ENCODE measurements around the gene SERTAD4.

The SERTAD4 gene

GRCh38 chr1:210291786-210292230 lies 59.2 kb downstream of the SERTAD4 start:
- no peaks in the 10 kb centered on the region for H3K9me2 ChIP-seq (replicated peaks; ENCODE audit: insufficient read depth, low read length)
- no peak for TF ChIP-seq CTCF (IDR thresholded peaks at IDR 0.05; ENCODE audit: low read length)
- no peak for TF ChIP-seq EZH2 (optimal IDR thresholded peaks at IDR 0.05; ENCODE audit: low read depth, low read length)
- no peak for TF ChIP-seq EZH2phosphoT487 (IDR thresholded peaks at IDR 0.05; ENCODE audit: low read length)
- H3K9ac ChIP-seq (ENCODE audit: low read length): peak overlapping the region; percentile 54; the same call in 1 of the 2 replicates
- H3F3A ChIP-seq (ENCODE audit: insufficient read depth, low read length): no peaks in the 10 kb centered on the region
- no peaks in the 10 kb centered on the region for H3K36me3 ChIP-seq (replicated peaks; ENCODE audit: insufficient read depth, low read length)
- DNase-seq: no peak
- H3K79me2 ChIP-seq (ENCODE audit: low read length): no peaks in the 10 kb centered on the region
- H2AFZ ChIP-seq (ENCODE audit: low read length): peak overlapping the region; percentile 93; the same call in 1 of the 2 replicates
- H3K27me3 ChIP-seq (replicated peaks; ENCODE audit: insufficient read depth, low read length): no peaks in the 10 kb centered on the region
- H3K4me3 ChIP-seq (ENCODE audit: low read length): peak overlapping the region; percentile 60
- no peaks in the 10 kb centered on the region for H3K4me1 ChIP-seq (ENCODE audit: low read length)
- no peak overlapping the region for H3K27ac ChIP-seq (ENCODE audit: low read length)
- no peaks in the 10 kb centered on the region for H4K20me1 ChIP-seq (ENCODE audit: insufficient read depth, low read length)
- peak overlapping the region; percentile 93; the same call in 1 of the 2 replicates for H3K4me2 ChIP-seq (ENCODE audit: low read depth, low read length)
- H3K9me3 ChIP-seq (replicated peaks; ENCODE audit: insufficient read depth, low read length): no peaks in the 10 kb centered on the region

- Histone ChIP-seq H3K4me1 (ENCODE audit: low read length) (no peaks in the 10 kb centered on the region), H3F3A (ENCODE audit: insufficient read depth, low read length) (no peaks in the 10 kb centered on the region), H4K20me1 (ENCODE audit: insufficient read depth, low read length) (no peaks in the 10 kb centered on the region), H3K4me3 (ENCODE audit: low read length) (peak overlapping the region; percentile 60), H3K27me3 (replicated peaks; ENCODE audit: insufficient read depth, low read length) (no peaks in the 10 kb centered on the region), H2AFZ (ENCODE audit: low read length) (peak overlapping the region; percentile 93), H3K4me2 (ENCODE audit: low read depth, low read length) (peak overlapping the region; percentile 93), H3K79me2 (ENCODE audit: low read length) (no peaks in the 10 kb centered on the region), H3K27ac (ENCODE audit: low read length) (no peak overlapping the region), H3K9me2 (replicated peaks; ENCODE audit: insufficient read depth, low read length) (no peaks in the 10 kb centered on the region), H3K9me3 (replicated peaks; ENCODE audit: insufficient read depth, low read length) (no peaks in the 10 kb centered on the region), H3K9ac (ENCODE audit: low read length) (peak overlapping the region; percentile 54; the same call in 1 of the 2 replicates), H3K36me3 (replicated peaks; ENCODE audit: insufficient read depth, low read length) (no peaks in the 10 kb centered on the region)
- peak; percentile 74 for DNase-seq
- peak; percentile 70 for TF ChIP-seq CTCF (IDR thresholded peaks at IDR 0.05; ENCODE audit: low read length)
- TF ChIP-seq EZH2 (optimal IDR thresholded peaks at IDR 0.05; ENCODE audit: low read depth, low read length): no peak
These were observed 59.8 kb downstream of the SERTAD4 start for GRCh38 chr1:210292231-210292871.

GRCh38 chr1:210293171-210293607 lies 60.6 kb downstream of the SERTAD4 start:
- TF ChIP-seq EZH2phosphoT487 (IDR thresholded peaks at IDR 0.05; ENCODE audit: low read length) (no peak), CTCF (IDR thresholded peaks at IDR 0.05; ENCODE audit: low read length) (no peak), EZH2 (optimal IDR thresholded peaks at IDR 0.05; ENCODE audit: low read depth, low read length) (no peak)
- Histone ChIP-seq H3K9ac (ENCODE audit: low read length) (no peak overlapping the region), H3F3A (ENCODE audit: insufficient read depth, low read length) (no peaks in the 10 kb centered on the region), H3K27ac (ENCODE audit: low read length) (no peak overlapping the region), H3K9me3 (replicated peaks; ENCODE audit: insufficient read depth, low read length) (no peaks in the 10 kb centered on the region), H3K36me3 (replicated peaks; ENCODE audit: insufficient read depth, low read length) (no peaks in the 10 kb centered on the region), H4K20me1 (ENCODE audit: insufficient read depth, low read length) (no peaks in the 10 kb centered on the region), H3K4me3 (ENCODE audit: low read length) (peak overlapping the region; percentile 60; the same call in 1 of the 2 replicates), H3K9me2 (replicated peaks; ENCODE audit: insufficient read depth, low read length) (no peaks in the 10 kb centered on the region), H3K4me1 (ENCODE audit: low read length) (no peaks in the 10 kb centered on the region), H3K79me2 (ENCODE audit: low read length) (no peaks in the 10 kb centered on the region), H2AFZ (ENCODE audit: low read length) (peak overlapping the region; percentile 93; the same call in 1 of the 2 replicates), H3K4me2 (ENCODE audit: low read depth, low read length) (peak overlapping the region; percentile 93; the same call in 1 of the 2 replicates), H3K27me3 (replicated peaks; ENCODE audit: insufficient read depth, low read length) (no peaks in the 10 kb centered on the region)
- DNase-seq: no peak

Measured in MM.1S (cell line).